ENCODE measurements around the gene MEA1.

DNA sequence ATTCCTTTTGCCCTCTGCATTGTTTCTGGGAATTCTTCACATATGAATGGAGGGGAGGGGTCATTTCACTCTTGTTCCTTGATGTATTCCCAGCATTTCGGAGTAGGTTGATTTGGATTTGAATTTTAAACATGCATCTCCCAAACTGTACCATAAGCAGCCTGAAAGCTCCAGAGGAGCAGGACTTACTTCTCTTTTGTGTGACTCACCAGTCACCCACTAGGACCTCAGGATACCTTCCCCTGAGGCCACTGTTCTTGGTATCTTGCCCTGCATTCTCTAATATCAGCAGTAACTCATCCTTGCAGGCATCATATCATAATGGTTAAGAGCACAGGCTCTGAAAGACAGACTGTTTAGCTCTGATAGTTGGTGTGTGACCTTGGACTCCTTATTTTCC, 44.8 kb upstream of the MEA1 start:
- TF ChIP-seq, protein P1, sequence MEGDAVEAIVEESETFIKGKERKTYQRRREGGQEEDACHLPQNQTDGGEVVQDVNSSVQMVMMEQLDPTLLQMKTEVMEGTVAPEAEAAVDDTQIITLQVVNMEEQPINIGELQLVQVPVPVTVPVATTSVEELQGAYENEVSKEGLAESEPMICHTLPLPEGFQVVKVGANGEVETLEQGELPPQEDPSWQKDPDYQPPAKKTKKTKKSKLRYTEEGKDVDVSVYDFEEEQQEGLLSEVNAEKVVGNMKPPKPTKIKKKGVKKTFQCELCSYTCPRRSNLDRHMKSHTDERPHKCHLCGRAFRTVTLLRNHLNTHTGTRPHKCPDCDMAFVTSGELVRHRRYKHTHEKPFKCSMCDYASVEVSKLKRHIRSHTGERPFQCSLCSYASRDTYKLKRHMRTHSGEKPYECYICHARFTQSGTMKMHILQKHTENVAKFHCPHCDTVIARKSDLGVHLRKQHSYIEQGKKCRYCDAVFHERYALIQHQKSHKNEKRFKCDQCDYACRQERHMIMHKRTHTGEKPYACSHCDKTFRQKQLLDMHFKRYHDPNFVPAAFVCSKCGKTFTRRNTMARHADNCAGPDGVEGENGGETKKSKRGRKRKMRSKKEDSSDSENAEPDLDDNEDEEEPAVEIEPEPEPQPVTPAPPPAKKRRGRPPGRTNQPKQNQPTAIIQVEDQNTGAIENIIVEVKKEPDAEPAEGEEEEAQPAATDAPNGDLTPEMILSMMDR (IDR thresholded peaks at IDR 0.05; ENCODE audit: low read depth, low read length): no peak
- no peak for TF ChIP-seq EZH2phosphoT487 (IDR thresholded peaks at IDR 0.05; ENCODE audit: low read depth)
